Upper lobe of right lung (tissue), 1 donor: ENCODE measurements around the gene TMEM213. TPM values are rescaled to one million over a fixed set of nuclear protein-coding genes. Genes with fewer than 3 reads are reported as not detected.
"Not testable (repeated sequence)": the region's sequence is repeated elsewhere in the genome, so short reads cannot be mapped to it uniquely, and the experiment has no call there.

ENCODE experiments used
- ATAC-seq: fragments of 200-7000 bp; cut with Tn5 transposase; one replicate; pipeline ENCODE4 v1.9.1; 2020; ENCODE audit warnings: mild to moderate bottlenecking, moderate library complexity
- DNase-seq: peaks from one replicate; pipeline ENCODE4 v3.0.0-alpha.2; 2020
- H3K27ac ChIP-seq: fragments of 200-600 bp; one replicate; pipeline ENCODE4 v1.8.0; 2022
- H3K27me3 ChIP-seq: fragments of 200-600 bp; one replicate; pipeline ENCODE4 v1.8.0; 2022; ENCODE audit warnings: mild to moderate bottlenecking
- H3K36me3 ChIP-seq: fragments of 200-600 bp; one replicate; pipeline ENCODE4 v1.8.0; 2022
- H3K4me1 ChIP-seq: fragments of 200-600 bp; one replicate; pipeline ENCODE4 v1.8.0; 2022
- H3K4me3 ChIP-seq: fragments of 200-600 bp; one replicate; pipeline ENCODE4 v1.8.0; 2022; ENCODE audit warnings: mild to moderate bottlenecking
- H3K9me3 ChIP-seq: fragments of 200-600 bp; one replicate; pipeline ENCODE4 v1.8.0; 2022
- CTCF ChIP-seq: fragments of 200-600 bp; IDR thresholded peaks from one replicate; pipeline ENCODE4 v1.8.0; 2022; ENCODE audit warnings: antibody characterized with exemption
- intact Hi-C: fragments of 100-400 bp; cut with DNase I; formaldehyde crosslinking; loops from one replicate; pipeline ENCODE4 v1.11.0; 2022
- total RNA-seq: library from RNA; stranded (reverse); fragmentation: NEBNext Ultra II Directional; extraction: Animal tissue kit (Norgen Biotek cat#: 25700); gene quantifications from one replicate; pipeline ENCODE4 v1.2.1, GENCODE V29; 2021
- donor health status: DM: no; HTN: yes; CAD: no; lungs with severe emphysema.

Gene TMEM213
- total RNA-seq, 1 donor from 2014 or later = 9.6 TPM

GRCh38 chr7:138798836-138799235, 1.0 kb downstream of the TMEM213 start:
- no peak overlapping the region for H3K4me3 ChIP-seq
- TF ChIP-seq CTCF = no peak
- no peaks in the 10 kb centered on the region for H3K4me1 ChIP-seq
- intact Hi-C loops = no loop called here
- H3K27ac ChIP-seq = no peak overlapping the region
- DNase-seq (no peak), ATAC-seq (no peak)
- H3K9me3 ChIP-seq = no peaks in the 10 kb centered on the region
- H3K36me3 ChIP-seq = no peaks in the 10 kb centered on the region
- no peaks in the 10 kb centered on the region for H3K27me3 ChIP-seq

- TF ChIP-seq CTCF = no peak
- no peak overlapping the region for H3K4me3 ChIP-seq
- H3K27ac ChIP-seq = no peak overlapping the region
- DNase-seq (no peak), ATAC-seq (no peak)
- no peaks in the 10 kb centered on the region for H3K36me3 ChIP-seq
- no peaks in the 10 kb centered on the region for H3K9me3 ChIP-seq
- no peaks in the 10 kb centered on the region for H3K27me3 ChIP-seq
- intact Hi-C loops = no loop called here
- H3K4me1 ChIP-seq = no peaks in the 10 kb centered on the region
Measured at GRCh38 chr7:138799336-138800000, 1.7 kb downstream of the TMEM213 start.

- DNase-seq = no peak
- no peak for ATAC-seq
- H3K4me1 ChIP-seq = no peaks in the 10 kb centered on the region
- no peak overlapping the region for H3K4me3 ChIP-seq
- TF ChIP-seq CTCF = no peak
- intact Hi-C loops = no loop called here
- H3K9me3 ChIP-seq = no peaks in the 10 kb centered on the region
- no peak overlapping the region for H3K27ac ChIP-seq
- no peaks in the 10 kb centered on the region for H3K27me3 ChIP-seq
- no peaks in the 10 kb centered on the region for H3K36me3 ChIP-seq
Measured at GRCh38 chr7:138801256-138801655, 3.5 kb downstream of the TMEM213 start.

GRCh38 chr7:138802706-138803105, 4.9 kb downstream of the TMEM213 start:
- no peak for TF ChIP-seq CTCF
- DNase-seq (no peak), ATAC-seq (no peak)
- Histone ChIP-seq H3K27me3 (no peaks in the 10 kb centered on the region), H3K9me3 (no peaks in the 10 kb centered on the region), H3K36me3 (no peaks in the 10 kb centered on the region), H3K27ac (no peak overlapping the region), H3K4me3 (no peak overlapping the region), H3K4me1 (no peaks in the 10 kb centered on the region)
- intact Hi-C loops = no loop called here

- H3K9me3 ChIP-seq = no peaks in the 10 kb centered on the region
- H3K4me1 ChIP-seq = no peaks in the 10 kb centered on the region
- intact Hi-C loops = no loop called here
- DNase-seq = no peak
- no peak overlapping the region for H3K27ac ChIP-seq
- no peak for ATAC-seq
- no peak for TF ChIP-seq CTCF
- no peaks in the 10 kb centered on the region for H3K27me3 ChIP-seq
- H3K4me3 ChIP-seq = no peak overlapping the region
- no peaks in the 10 kb centered on the region for H3K36me3 ChIP-seq
Measured at GRCh38 chr7:138804618-138805017, 6.8 kb downstream of the TMEM213 start.

GRCh38 chr7:138809346-138809745, 11.6 kb downstream of the TMEM213 start:
- DNase-seq (no peak), ATAC-seq (no peak)
- Histone ChIP-seq H3K27me3 (no peaks in the 10 kb centered on the region), H3K4me3 (no peak overlapping the region), H3K27ac (no peak overlapping the region), H3K36me3 (no peaks in the 10 kb centered on the region), H3K4me1 (no peaks in the 10 kb centered on the region), H3K9me3 (no peaks in the 10 kb centered on the region)
- TF ChIP-seq CTCF = no peak
- intact Hi-C loops = no loop called here

GRCh38 chr7:138811327-138811726, 13.5 kb downstream of the TMEM213 start:
- H3K27me3 ChIP-seq, H3K9me3 ChIP-seq, H3K4me3 ChIP-seq, H3K4me1 ChIP-seq, H3K27ac ChIP-seq, DNase-seq, intact Hi-C loops, ATAC-seq, H3K36me3 ChIP-seq: not testable (repeated sequence)
